GM23338 (cell line): Measurements from ENCODE around the gene COL15A1. TPM values are rescaled to one million over a fixed set of nuclear protein-coding genes. Genes with fewer than 3 reads are reported as not detected.

Source experiments
- ATAC-seq: fragments of 200-7000 bp; cut with Tn5 transposase; 3 replicates; pipeline ENCODE4 v1.9.1; 2020
- DNase-seq: peaks from one replicate; pipeline ENCODE4 v3.0.0-alpha.2; 2015; ENCODE audit warnings: low spot score
- H2AFZ ChIP-seq: fragments of 200-600 bp; sonication (generic); 2 replicates; pipeline ENCODE4 v1.8.0; 2016; ENCODE audit warnings: antibody characterized with exemption, mild to moderate bottlenecking, moderate library complexity
- H3F3A ChIP-seq: fragments of 200-600 bp; sonication (generic); replicated peaks from 2 replicates; pipeline ENCODE4 v1.8.0; 2017; ENCODE audit warnings: antibody characterized with exemption, mixed run types, low read depth
- H3K27ac ChIP-seq: fragments of 200-600 bp; sonication (generic); 2 replicates; pipeline ENCODE4 v1.6.1; 2016; ENCODE audit warnings: low read depth
- H3K27me3 ChIP-seq: fragments of 200-600 bp; sonication (generic); 2 replicates; pipeline ENCODE4 v1.8.0; 2016; ENCODE audit warnings: mild to moderate bottlenecking, mixed run types, moderate library complexity; ENCODE audit not compliant: insufficient read depth
- H3K36me3 ChIP-seq: fragments of 200-600 bp; sonication (generic); 2 replicates; pipeline ENCODE4 v1.8.0; 2016; ENCODE audit warnings: mild to moderate bottlenecking; ENCODE audit not compliant: insufficient read depth
- H3K4me1 ChIP-seq: fragments of 200-600 bp; sonication (generic); 2 replicates; pipeline ENCODE4 v1.8.0; 2016; ENCODE audit warnings: mild to moderate bottlenecking, moderate library complexity; ENCODE audit not compliant: insufficient read depth
- H3K4me2 ChIP-seq: fragments of 200-600 bp; sonication (generic); 2 replicates; pipeline ENCODE4 v1.7.1; 2017; ENCODE audit warnings: mixed run types
- H3K4me3 ChIP-seq: fragments of 200-600 bp; sonication (generic); 2 replicates; pipeline ENCODE4 v1.6.1; 2016; ENCODE audit warnings: mixed run types
- H3K79me2 ChIP-seq: fragments of 200-600 bp; sonication (generic); replicated peaks from 2 replicates; pipeline ENCODE4 v1.8.0; 2017; ENCODE audit warnings: mild to moderate bottlenecking; ENCODE audit not compliant: insufficient read depth
- H3K9me2 ChIP-seq: fragments of 200-600 bp; sonication (generic); 2 replicates; pipeline ENCODE4 v1.8.0; 2017; ENCODE audit not compliant: insufficient read depth
- H4K20me1 ChIP-seq: fragments of 200-600 bp; sonication (generic); replicated peaks from 2 replicates; pipeline ENCODE4 v1.8.0; 2017; ENCODE audit warnings: mild to moderate bottlenecking; ENCODE audit not compliant: insufficient read depth
- H3K27ac Mint-ChIP-seq: 2 replicates; pipeline ENCODE4 v1.8.0; 2020; ENCODE audit warnings: inconsistent platforms, mild to moderate bottlenecking, moderate library complexity, mixed read lengths
- H3K27me3 Mint-ChIP-seq: 3 replicates; pipeline ENCODE4 v1.8.0; 2022; ENCODE audit warnings: low read depth, mild to moderate bottlenecking, moderate library complexity, mixed read lengths, inconsistent platforms; ENCODE audit not compliant: insufficient read depth, poor library complexity
- H3K36me3 Mint-ChIP-seq: 3 replicates; pipeline ENCODE4 v1.8.0; 2021; ENCODE audit warnings: low read depth, mild to moderate bottlenecking, inconsistent platforms, moderate library complexity, mixed read lengths
- H3K4me1 Mint-ChIP-seq: 3 replicates; pipeline ENCODE4 v1.8.0; 2020; ENCODE audit warnings: mild to moderate bottlenecking, inconsistent platforms, mixed read lengths
- H3K4me3 Mint-ChIP-seq: 3 replicates; pipeline ENCODE4 v1.8.0; 2021; ENCODE audit warnings: moderate library complexity, mild to moderate bottlenecking, inconsistent platforms, mixed read lengths
- H3K9me3 Mint-ChIP-seq: 3 replicates; pipeline ENCODE4 v1.8.0; 2020; ENCODE audit warnings: moderate library complexity, mild to moderate bottlenecking, inconsistent platforms, mixed read lengths
- CREB1 ChIP-seq: fragments of 250-450 bp; sonication (Bioruptor Pico); IDR thresholded peaks from 2 replicates; pipeline ENCODE4 v1.5.0; 2020; ENCODE audit warnings: low read depth, mild to moderate bottlenecking, moderate library complexity
- ETS1 ChIP-seq: IDR thresholded peaks from 2 replicates; pipeline ENCODE4 v1.6.1; 2016; ENCODE audit warnings: antibody characterized with exemption
- EZH2 ChIP-seq: fragments of 200-600 bp; sonication (generic); IDR thresholded peaks from one replicate; pipeline ENCODE4 v1.8.0; 2017; ENCODE audit warnings: antibody characterized with exemption, mild to moderate bottlenecking, low read depth; ENCODE audit not compliant: unreplicated experiment
- EZH2phosphoT487 ChIP-seq: fragments of 200-600 bp; sonication (generic); IDR thresholded peaks from one replicate; pipeline ENCODE4 v1.8.1; 2018; ENCODE audit warnings: antibody characterized with exemption; ENCODE audit not compliant: unreplicated experiment
- JUNB ChIP-seq: IDR thresholded peaks from one replicate; pipeline ENCODE4 v1.6.1; 2016; ENCODE audit warnings: antibody characterized with exemption; ENCODE audit not compliant: unreplicated experiment
- NANOG ChIP-seq: IDR thresholded peaks from 2 replicates; pipeline ENCODE4 v1.6.1; 2016; ENCODE audit warnings: antibody characterized with exemption, borderline replicate concordance
- POLR2AphosphoS5 ChIP-seq: IDR thresholded peaks from 2 replicates; pipeline ENCODE4 v1.6.1; 2016; ENCODE audit warnings: antibody characterized with exemption, low read depth
- STAT1 ChIP-seq: IDR thresholded peaks from one replicate; pipeline ENCODE4 v1.6.1; 2016; ENCODE audit warnings: antibody characterized with exemption; ENCODE audit not compliant: unreplicated experiment
- ZNF114 ChIP-seq: fragments of 250-450 bp; sonication (Bioruptor Pico); IDR thresholded peaks from 2 replicates; pipeline ENCODE4 v1.5.0; 2020; ENCODE audit warnings: mild to moderate bottlenecking, moderate library complexity
- ZNF331 ChIP-seq: fragments of 250-450 bp; sonication (Bioruptor Pico); IDR thresholded peaks from 2 replicates; pipeline ENCODE4 v1.5.0; 2020; ENCODE audit warnings: low read depth, mild to moderate bottlenecking, moderate library complexity
- ZNF462 ChIP-seq: fragments of 250-450 bp; sonication (Bioruptor Pico); IDR thresholded peaks from 2 replicates; pipeline ENCODE4 v1.5.0; 2020; ENCODE audit warnings: mild to moderate bottlenecking, moderate library complexity
- polyA plus RNA-seq: library from polyadenylated mRNA; unstranded; fragments of >200 nt; fragmentation: Nextera tagmentation; extraction: Ambion mirVana; gene quantifications from 2 replicates; pipeline ENCODE4 v1.2.1, GENCODE V29; 2016
- total RNA-seq: library from RNA; depleted of rRNA; stranded (reverse); fragments of >200 nt; shearing (Covaris generic); gene quantifications from 2 replicates; pipeline ENCODE4 v1.2.3, GENCODE V29; 2014
- TF ChIP-seq, protein P1 (sequence below): IDR thresholded peaks from one replicate; pipeline ENCODE4 v1.6.1; 2018; ENCODE audit warnings: antibody characterized with exemption; ENCODE audit not compliant: unreplicated experiment
- TF ChIP-seq, protein P2 (sequence below), 2 experiments: fragments of 200-600 bp in 1 of 2; sonication (generic) in 1 of 2; conservative IDR thresholded peaks; 2 replicates each; pipeline versions ENCODE4 v1.5.1 to v1.6.1; 2016 to 2017; ENCODE audit warnings: antibody characterized with exemption in 2 of 2, low read depth in 2 of 2, mild to moderate bottlenecking in 2 of 2, moderate library complexity in 1 of 2

COL15A1 gene
- total and polyA plus RNA-seq, 2 experiments from 2014 or later: 0.17 to 0.18 TPM

DNA sequence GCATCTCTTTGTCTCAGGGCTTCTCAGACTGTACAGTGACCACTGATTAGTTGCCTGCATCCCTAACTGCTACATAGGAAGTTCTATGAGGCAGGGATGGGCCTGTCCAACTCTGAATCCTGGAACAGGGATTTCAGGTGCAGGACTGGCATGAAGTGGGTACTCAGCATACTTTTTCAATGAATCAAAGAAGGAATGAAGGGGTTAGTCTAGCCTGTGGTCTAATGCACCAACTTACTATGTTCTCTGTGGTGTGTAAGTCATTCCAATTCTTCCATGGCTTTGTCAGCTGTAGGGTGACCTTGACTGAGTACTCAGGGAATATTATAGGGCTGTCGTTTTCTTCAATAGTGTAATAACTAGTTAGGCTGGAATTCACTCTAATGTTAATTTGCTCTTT lies 8.3 kb downstream of the COL15A1 start:
- H3K4me3 Mint-ChIP-seq: no peak overlapping the region
- no peaks in the 10 kb centered on the region for H3K4me1 ChIP-seq
- H3F3A ChIP-seq: no peaks in the 10 kb centered on the region
- DNase-seq (no peak), ATAC-seq (no peak)
- H3K27ac Mint-ChIP-seq: no peak overlapping the region
- H3K27me3 ChIP-seq: no peaks in the 10 kb centered on the region
- no peaks in the 10 kb centered on the region for H3K79me2 ChIP-seq
- H3K9me2 ChIP-seq: peaks cover 9% of the 10 kb centered on the region; the same call in 1 of the 2 replicates
- no peaks in the 10 kb centered on the region for H4K20me1 ChIP-seq
- peaks cover 2% of the 10 kb centered on the region for H3K27me3 Mint-ChIP-seq
- no peak overlapping the region for H3K4me2 ChIP-seq
- no peak overlapping the region for H3K27ac ChIP-seq
- no peaks in the 10 kb centered on the region for H3K36me3 ChIP-seq
- H3K36me3 Mint-ChIP-seq: no peaks in the 10 kb centered on the region
- no peaks in the 10 kb centered on the region for H3K4me1 Mint-ChIP-seq
- no peak overlapping the region for H2AFZ ChIP-seq
- peaks cover 5% of the 10 kb centered on the region; the same call in 2 of the 3 replicates for H3K9me3 Mint-ChIP-seq
- no peak for TF ChIP-seq NANOG
- TF ChIP-seq ZNF114 (CRISPR knock-in tag): no peak
- TF ChIP-seq STAT1: no peak
- no peak for TF ChIP-seq JUNB
- no peak for TF ChIP-seq POLR2AphosphoS5
- no peak for TF ChIP-seq CREB1 (CRISPR knock-in tag)
- TF ChIP-seq EZH2: no peak
- TF ChIP-seq, protein P1, sequence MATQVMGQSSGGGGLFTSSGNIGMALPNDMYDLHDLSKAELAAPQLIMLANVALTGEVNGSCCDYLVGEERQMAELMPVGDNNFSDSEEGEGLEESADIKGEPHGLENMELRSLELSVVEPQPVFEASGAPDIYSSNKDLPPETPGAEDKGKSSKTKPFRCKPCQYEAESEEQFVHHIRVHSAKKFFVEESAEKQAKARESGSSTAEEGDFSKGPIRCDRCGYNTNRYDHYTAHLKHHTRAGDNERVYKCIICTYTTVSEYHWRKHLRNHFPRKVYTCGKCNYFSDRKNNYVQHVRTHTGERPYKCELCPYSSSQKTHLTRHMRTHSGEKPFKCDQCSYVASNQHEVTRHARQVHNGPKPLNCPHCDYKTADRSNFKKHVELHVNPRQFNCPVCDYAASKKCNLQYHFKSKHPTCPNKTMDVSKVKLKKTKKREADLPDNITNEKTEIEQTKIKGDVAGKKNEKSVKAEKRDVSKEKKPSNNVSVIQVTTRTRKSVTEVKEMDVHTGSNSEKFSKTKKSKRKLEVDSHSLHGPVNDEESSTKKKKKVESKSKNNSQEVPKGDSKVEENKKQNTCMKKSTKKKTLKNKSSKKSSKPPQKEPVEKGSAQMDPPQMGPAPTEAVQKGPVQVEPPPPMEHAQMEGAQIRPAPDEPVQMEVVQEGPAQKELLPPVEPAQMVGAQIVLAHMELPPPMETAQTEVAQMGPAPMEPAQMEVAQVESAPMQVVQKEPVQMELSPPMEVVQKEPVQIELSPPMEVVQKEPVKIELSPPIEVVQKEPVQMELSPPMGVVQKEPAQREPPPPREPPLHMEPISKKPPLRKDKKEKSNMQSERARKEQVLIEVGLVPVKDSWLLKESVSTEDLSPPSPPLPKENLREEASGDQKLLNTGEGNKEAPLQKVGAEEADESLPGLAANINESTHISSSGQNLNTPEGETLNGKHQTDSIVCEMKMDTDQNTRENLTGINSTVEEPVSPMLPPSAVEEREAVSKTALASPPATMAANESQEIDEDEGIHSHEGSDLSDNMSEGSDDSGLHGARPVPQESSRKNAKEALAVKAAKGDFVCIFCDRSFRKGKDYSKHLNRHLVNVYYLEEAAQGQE: no peak
- TF ChIP-seq, protein P2, sequence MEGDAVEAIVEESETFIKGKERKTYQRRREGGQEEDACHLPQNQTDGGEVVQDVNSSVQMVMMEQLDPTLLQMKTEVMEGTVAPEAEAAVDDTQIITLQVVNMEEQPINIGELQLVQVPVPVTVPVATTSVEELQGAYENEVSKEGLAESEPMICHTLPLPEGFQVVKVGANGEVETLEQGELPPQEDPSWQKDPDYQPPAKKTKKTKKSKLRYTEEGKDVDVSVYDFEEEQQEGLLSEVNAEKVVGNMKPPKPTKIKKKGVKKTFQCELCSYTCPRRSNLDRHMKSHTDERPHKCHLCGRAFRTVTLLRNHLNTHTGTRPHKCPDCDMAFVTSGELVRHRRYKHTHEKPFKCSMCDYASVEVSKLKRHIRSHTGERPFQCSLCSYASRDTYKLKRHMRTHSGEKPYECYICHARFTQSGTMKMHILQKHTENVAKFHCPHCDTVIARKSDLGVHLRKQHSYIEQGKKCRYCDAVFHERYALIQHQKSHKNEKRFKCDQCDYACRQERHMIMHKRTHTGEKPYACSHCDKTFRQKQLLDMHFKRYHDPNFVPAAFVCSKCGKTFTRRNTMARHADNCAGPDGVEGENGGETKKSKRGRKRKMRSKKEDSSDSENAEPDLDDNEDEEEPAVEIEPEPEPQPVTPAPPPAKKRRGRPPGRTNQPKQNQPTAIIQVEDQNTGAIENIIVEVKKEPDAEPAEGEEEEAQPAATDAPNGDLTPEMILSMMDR (conservative IDR thresholded peaks at IDR 0.05; ENCODE audit: low read depth in 2 of 2): no peak
- TF ChIP-seq ZNF462 (CRISPR knock-in tag): no peak
- TF ChIP-seq ETS1: no peak
- TF ChIP-seq EZH2phosphoT487: no peak
- no peak for TF ChIP-seq ZNF331 (CRISPR knock-in tag)
- H3K4me3 ChIP-seq: no peak overlapping the region
